NCI-H2227 (cell line): ENCODE results near the gene RFX2.

ENCODE experiments used
- DNase-seq: peaks from one replicate; lab custom pipeline; 2025; ENCODE audit not compliant: unreplicated experiment; lab: John Stamatoyannopoulos, UW

Gene RFX2

GRCh38 chr19:5959260-5960004, 150.9 kb downstream of the RFX2 start:
- no peak for DNase-seq

GRCh38 chr19:5958851-5959122, 151.5 kb downstream of the RFX2 start:
- DNase-seq: no peak

GRCh38 chr19:5958074-5958850, 152.0 kb downstream of the RFX2 start:
- no peak for DNase-seq

- DNase-seq: no peak
These were observed 153.1 kb downstream of the RFX2 start for GRCh38 chr19:5957170-5957569.

GRCh38 chr19:5956728-5957127, 153.6 kb downstream of the RFX2 start:
- no peak for DNase-seq

GRCh38 chr19:5956323-5956722, 154.0 kb downstream of the RFX2 start:
- DNase-seq: no peak

GRCh38 chr19:5955636-5955935, 154.7 kb downstream of the RFX2 start:
- DNase-seq: no peak

- no peak for DNase-seq
These were observed 156.0 kb downstream of the RFX2 start for GRCh38 chr19:5954293-5954692.

- no peak for DNase-seq
These were observed 156.6 kb downstream of the RFX2 start for GRCh38 chr19:5953680-5954213.

GRCh38 chr19:5953030-5953589, 157.2 kb downstream of the RFX2 start:
- no peak for DNase-seq

GRCh38 chr19:5952193-5953029, 157.9 kb downstream of the RFX2 start:
- no peak for DNase-seq

GRCh38 chr19:5951338-5951861, 158.9 kb downstream of the RFX2 start:
- DNase-seq: peak; percentile 29

GRCh38 chr19:5950741-5951140, 159.6 kb downstream of the RFX2 start:
- no peak for DNase-seq

- DNase-seq: no peak
These were observed 160.5 kb downstream of the RFX2 start for GRCh38 chr19:5949792-5950305.

- no peak for DNase-seq
These were observed 161.3 kb downstream of the RFX2 start for GRCh38 chr19:5948752-5949564.

- DNase-seq: no peak
These were observed 162.9 kb downstream of the RFX2 start for GRCh38 chr19:5947435-5947834.

- DNase-seq: no peak
These were observed 166.7 kb downstream of the RFX2 start for GRCh38 chr19:5943623-5944022.
